ENCODE measurements around the gene HDAC10. TPM values are rescaled to one million over a fixed set of nuclear protein-coding genes. Genes with fewer than 3 reads are reported as not detected.

The HDAC10 gene
- polyA plus RNA-seq, 1 donor: 20.5 TPM

GRCh38 chr22:50269573-50269969 is 18.5 kb upstream of the HDAC10 start:
- no peak for DNase-seq

- DNase-seq: no peak
Measured at GRCh38 chr22:50268655-50269113, 17.6 kb upstream of the HDAC10 start.

- no peak for DNase-seq
Measured at GRCh38 chr22:50267591-50268390, 16.7 kb upstream of the HDAC10 start.

- DNase-seq: no peak
Measured at GRCh38 chr22:50266994-50267393, 15.9 kb upstream of the HDAC10 start.

GRCh38 chr22:50264946-50265669 is 14.0 kb upstream of the HDAC10 start:
- no peak for DNase-seq

- DNase-seq: no peak
Measured at GRCh38 chr22:50264104-50264745, 13.2 kb upstream of the HDAC10 start.

GRCh38 chr22:50262973-50263617 is 12.0 kb upstream of the HDAC10 start:
- DNase-seq: no peak

GRCh38 chr22:50262460-50262911 is 11.4 kb upstream of the HDAC10 start:
- DNase-seq: no peak

- DNase-seq: no peak
Measured at GRCh38 chr22:50261615-50262459, 10.8 kb upstream of the HDAC10 start, which contains the start of gene MAPK12. MAPK12 (minus strand) TSS chr22:50261683; CDS start chr22:50261509, 174 bp downstream.

GRCh38 chr22:50260801-50261614 is 9.9 kb upstream of the HDAC10 start:
- DNase-seq: peak; percentile 52

GRCh38 chr22:50260434-50260800 is 9.4 kb upstream of the HDAC10 start:
- DNase-seq: no peak

- no peak for DNase-seq
Measured at GRCh38 chr22:50259302-50259701, 8.2 kb upstream of the HDAC10 start.

GRCh38 chr22:50258361-50259292 is 7.6 kb upstream of the HDAC10 start:
- no peak for DNase-seq

GRCh38 chr22:50257451-50258360 is 6.6 kb upstream of the HDAC10 start:
- DNase-seq: no peak

GRCh38 chr22:50257041-50257440 is 6.0 kb upstream of the HDAC10 start:
- no peak for DNase-seq

GRCh38 chr22:50256258-50256862 is 5.3 kb upstream of the HDAC10 start:
- no peak for DNase-seq

- no peak for DNase-seq
Measured at GRCh38 chr22:50255607-50256006, 4.5 kb upstream of the HDAC10 start.

- no peak for DNase-seq
Measured at GRCh38 chr22:50255099-50255498, 4.0 kb upstream of the HDAC10 start.
